Tibial nerve (tissue), 4 donors: ENCODE data around the gene HSPH1. TPM values are rescaled to one million over a fixed set of nuclear protein-coding genes. Genes with fewer than 3 reads are reported as not detected.

Experiments used
- DNase-seq, 2 donors: peaks; one replicate each; pipeline ENCODE4 v3.0.0-alpha.2; 2019; ENCODE audit warnings: low spot score in 2 of 2
- H3K27ac ChIP-seq, 4 donors: fragments of 200-600 bp; sonication (generic) in 3 of 4; one replicate each; pipeline ENCODE4 v1.5.1; 2017 to 2019; ENCODE audit warnings: mild to moderate bottlenecking in 1 of 4
- H3K27me3 ChIP-seq, 2 donors: fragments of 200-600 bp; sonication (generic) in 1 of 2; one replicate each; pipeline versions ENCODE4 v1.5.1 to v1.6.0; 2017 to 2019
- H3K36me3 ChIP-seq, 3 donors: fragments of 200-600 bp; sonication (generic); one replicate each; pipeline ENCODE4 v1.5.1; 2018 to 2019
- H3K4me1 ChIP-seq, 4 donors: fragments of 200-600 bp; sonication (generic) in 3 of 4; one replicate each; pipeline ENCODE4 v1.5.1; 2017 to 2019
- H3K4me3 ChIP-seq, 4 donors: fragments of 200-600 bp; sonication (generic) in 3 of 4; one replicate each; pipeline ENCODE4 v1.5.1; 2017 to 2019; ENCODE audit warnings: mild to moderate bottlenecking in 1 of 4, moderate library complexity in 1 of 4
- H3K9me3 ChIP-seq, 4 donors: fragments of 200-600 bp; sonication (generic) in 3 of 4; one replicate each; pipeline ENCODE4 v1.5.1; 2017 to 2019
- CTCF ChIP-seq, 5 experiments: fragments of 200-600 bp in 3 of 5; fragments of 450-650 bp in 2 of 5; sonication (generic) in 3 of 5; IDR thresholded peaks; one replicate each; pipeline ENCODE4 v1.5.1; 2016 to 2019; ENCODE audit warnings: antibody characterized with exemption in 5 of 5, mild to moderate bottlenecking in 3 of 5, moderate library complexity in 2 of 5
- EP300 ChIP-seq, 2 donors: sonication (generic); formaldehyde crosslinking; IDR thresholded peaks; one replicate each; pipeline ENCODE4 v1.6.1; 2017; ENCODE audit warnings: antibody characterized with exemption in 2 of 2, mild to moderate bottlenecking in 1 of 2
- POLR2A ChIP-seq, 2 donors: fragments of 450-650 bp; IDR thresholded peaks; one replicate each; pipeline ENCODE4 v1.6.1; 2017; ENCODE audit warnings: antibody characterized with exemption in 2 of 2, mild to moderate bottlenecking in 2 of 2, moderate library complexity in 2 of 2
- WGBS, 2 donors: methylation state at CpG; one replicate each; pipeline ENCODE4 v1.1.5; 2018; 5-methylcytosine and 5-hydroxymethylcytosine counted together
- total RNA-seq, 4 donors: library from RNA; depleted of rRNA; stranded (reverse); fragments of >200 nt; gene quantifications; one replicate each; pipeline ENCODE4 v1.1.0, GENCODE V29; 2016

The HSPH1 gene
- 10 to 100 TPM; 26.2 to 41.7 (median 30.0) TPM for total RNA-seq

GRCh38 chr13:31161557-31162150 lies at the start of gene HSPH1:
Gene HSPH1, minus strand, starts transcription at chr13:31161904. Its CDS starts 322 bp downstream, at chr13:31161582.
- no peaks in the 10 kb centered on the region for H3K27me3 ChIP-seq
- H3K4me1 ChIP-seq, result peaks cover 0 to 27% (median 10%) of the 10 kb centered on the region in 4 donors
- peak in 2 of 5 experiments; percentile 10 to 44 for TF ChIP-seq CTCF (IDR thresholded peaks at IDR 0.05)
- peak; percentile 94 to 99 for TF ChIP-seq EP300 (IDR thresholded peaks at IDR 0.05)
- peak; percentile 82 to 91 for TF ChIP-seq POLR2A (IDR thresholded peaks at IDR 0.05)
- H3K36me3 ChIP-seq, result peaks cover 0 to 6% (median 0%) of the 10 kb centered on the region in 3 donors
- H3K9me3 ChIP-seq, result no peaks in the 10 kb centered on the region
- peak; percentile 98 to 99 for DNase-seq
- WGBS, 2 donors, result 1% methylated on average over 33 to 54 of the region's 54 CpGs
- peak within 1 kb of the TSS; percentile 88 to 100 (median 99) for H3K27ac ChIP-seq
- H3K4me3 ChIP-seq, result peak within 1 kb of the TSS; percentile 89 to 98 (median 92)

- Histone ChIP-seq H3K4me1 (peaks cover 0 to 40% (median 5%) of the 10 kb centered on the region in 4 donors), H3K9me3 (no peaks in the 10 kb centered on the region), H3K36me3 (no peaks in the 10 kb centered on the region), H3K27me3 (no peaks in the 10 kb centered on the region), H3K4me3 (no peak overlapping the region), H3K27ac (peak overlapping the region in 1 of 4 donors; percentile 46)
- peak in 1 of 2 donors; percentile 47 for TF ChIP-seq EP300 (IDR thresholded peaks at IDR 0.05)
- TF ChIP-seq POLR2A (IDR thresholded peaks at IDR 0.05), result no peak
- 33 to 48% methylated on average over 4 of the region's 4 CpGs for WGBS, 2 donors
- DNase-seq, result no peak
Measured at GRCh38 chr13:31209841-31210210, 48.1 kb upstream of the HSPH1 start.

- Histone ChIP-seq H3K36me3 (no peaks in the 10 kb centered on the region), H3K4me3 (no peak overlapping the region), H3K27ac (peak overlapping the region in 1 of 4 donors; percentile 46), H3K9me3 (no peaks in the 10 kb centered on the region), H3K27me3 (no peaks in the 10 kb centered on the region), H3K4me1 (peaks cover 0 to 36% (median 5%) of the 10 kb centered on the region in 4 donors)
- 36 to 43% methylated on average over 8 of the region's 8 CpGs for WGBS, 2 donors
- TF ChIP-seq EP300 (IDR thresholded peaks at IDR 0.05) (no peak), CTCF (IDR thresholded peaks at IDR 0.05) (no peak), POLR2A (IDR thresholded peaks at IDR 0.05) (no peak)
- DNase-seq, result peak in 1 of 2 donors; percentile 12
Measured at GRCh38 chr13:31209172-31209840, 47.6 kb upstream of the HSPH1 start.

- H3K9me3 ChIP-seq, result no peaks in the 10 kb centered on the region
- H3K27ac ChIP-seq, result peak overlapping the region in 1 of 4 donors; percentile 46
- H3K36me3 ChIP-seq, result no peaks in the 10 kb centered on the region
- no peak for DNase-seq
- peaks cover 0 to 36% (median 5%) of the 10 kb centered on the region in 4 donors for H3K4me1 ChIP-seq
- no peaks in the 10 kb centered on the region for H3K27me3 ChIP-seq
- no peak overlapping the region for H3K4me3 ChIP-seq
- WGBS, 2 donors, result 69 to 71% methylated on average over 12 of the region's 12 CpGs
- no peak for TF ChIP-seq CTCF (IDR thresholded peaks at IDR 0.05)
- TF ChIP-seq POLR2A (IDR thresholded peaks at IDR 0.05), result no peak
- no peak for TF ChIP-seq EP300 (IDR thresholded peaks at IDR 0.05)
Measured at GRCh38 chr13:31208559-31209122, 46.9 kb upstream of the HSPH1 start.

GRCh38 chr13:31207661-31208552 lies 46.2 kb upstream of the HSPH1 start:
- Histone ChIP-seq H3K4me1 (peaks cover 0 to 43% (median 5%) of the 10 kb centered on the region in 4 donors), H3K27ac (no peak overlapping the region), H3K36me3 (no peaks in the 10 kb centered on the region), H3K27me3 (no peaks in the 10 kb centered on the region), H3K4me3 (no peak overlapping the region), H3K9me3 (no peaks in the 10 kb centered on the region)
- TF ChIP-seq POLR2A (IDR thresholded peaks at IDR 0.05), result no peak
- no peak for TF ChIP-seq EP300 (IDR thresholded peaks at IDR 0.05)
- TF ChIP-seq CTCF (IDR thresholded peaks at IDR 0.05), result no peak
- no peak for DNase-seq
- 60 to 69% methylated on average over 15 of the region's 15 CpGs for WGBS, 2 donors
